ENCODE measurements around the gene CLDN11.

CLDN11 gene

DNA sequence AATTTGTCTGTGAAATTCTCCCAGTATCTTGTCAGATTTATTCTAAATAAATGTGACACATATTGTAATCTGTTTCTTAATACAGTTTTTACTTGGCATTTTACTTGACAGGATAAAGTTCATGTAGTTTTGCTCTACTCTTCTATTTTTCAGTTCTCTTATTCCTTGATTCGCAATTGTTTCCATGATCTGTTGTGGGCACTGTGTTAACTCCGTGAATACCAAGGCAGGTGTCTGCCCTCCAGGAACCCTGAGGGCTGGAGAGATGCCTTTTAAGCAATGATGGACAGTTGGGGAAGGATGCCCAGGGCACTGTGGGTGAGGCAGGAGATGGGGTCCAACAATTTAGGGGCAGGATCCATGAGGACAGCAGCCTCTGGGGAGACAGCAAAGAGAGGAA is 3.1 kb downstream of the CLDN11 start:
- Mint-ChIP-seq H3K9me3 (no peaks in the 10 kb centered on the region), H3K4me3 (peak overlapping the region; percentile 75 to 89 (median 84)), H3K4me1 (peaks cover 26% of the 10 kb centered on the region), H3K27ac (peak overlapping the region; percentile 70 to 88 (median 77)), H3K27me3 (ENCODE audit: low read depth) (peaks cover 16% of the 10 kb centered on the region), H3K36me3 (ENCODE audit: low read depth) (peaks cover 26% of the 10 kb centered on the region)
- TF ChIP-seq, protein P1, sequence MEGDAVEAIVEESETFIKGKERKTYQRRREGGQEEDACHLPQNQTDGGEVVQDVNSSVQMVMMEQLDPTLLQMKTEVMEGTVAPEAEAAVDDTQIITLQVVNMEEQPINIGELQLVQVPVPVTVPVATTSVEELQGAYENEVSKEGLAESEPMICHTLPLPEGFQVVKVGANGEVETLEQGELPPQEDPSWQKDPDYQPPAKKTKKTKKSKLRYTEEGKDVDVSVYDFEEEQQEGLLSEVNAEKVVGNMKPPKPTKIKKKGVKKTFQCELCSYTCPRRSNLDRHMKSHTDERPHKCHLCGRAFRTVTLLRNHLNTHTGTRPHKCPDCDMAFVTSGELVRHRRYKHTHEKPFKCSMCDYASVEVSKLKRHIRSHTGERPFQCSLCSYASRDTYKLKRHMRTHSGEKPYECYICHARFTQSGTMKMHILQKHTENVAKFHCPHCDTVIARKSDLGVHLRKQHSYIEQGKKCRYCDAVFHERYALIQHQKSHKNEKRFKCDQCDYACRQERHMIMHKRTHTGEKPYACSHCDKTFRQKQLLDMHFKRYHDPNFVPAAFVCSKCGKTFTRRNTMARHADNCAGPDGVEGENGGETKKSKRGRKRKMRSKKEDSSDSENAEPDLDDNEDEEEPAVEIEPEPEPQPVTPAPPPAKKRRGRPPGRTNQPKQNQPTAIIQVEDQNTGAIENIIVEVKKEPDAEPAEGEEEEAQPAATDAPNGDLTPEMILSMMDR (IDR thresholded peaks at IDR 0.05; ENCODE audit: unreplicated experiment in 3 of 3) = no peak

DNA sequence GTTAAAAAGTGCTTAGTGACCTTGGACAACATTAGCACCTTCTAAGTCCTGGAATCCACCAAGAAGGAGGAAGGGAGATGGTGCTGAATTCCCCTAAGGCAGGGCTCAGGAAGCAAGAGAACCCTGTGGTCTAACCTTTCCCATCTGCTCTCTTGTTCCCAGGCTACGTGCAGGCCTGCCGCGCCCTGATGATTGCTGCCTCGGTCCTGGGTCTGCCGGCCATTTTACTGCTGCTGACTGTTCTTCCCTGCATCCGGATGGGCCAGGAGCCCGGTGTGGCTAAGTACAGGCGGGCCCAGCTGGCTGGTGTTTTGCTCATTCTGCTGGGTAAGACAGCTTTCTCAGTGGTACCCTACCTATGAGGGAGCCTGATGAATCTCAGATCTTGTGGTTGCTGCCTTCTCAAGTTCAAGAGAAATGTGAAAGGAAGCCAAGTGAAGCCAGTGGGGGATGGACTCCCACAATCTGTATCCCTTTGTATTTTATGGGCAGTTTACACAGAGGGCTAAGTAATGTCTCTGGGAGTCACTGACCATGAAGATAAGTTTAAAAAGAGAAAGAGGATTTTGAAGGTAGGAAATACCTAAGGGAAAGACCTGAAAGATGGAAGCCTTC is 4.4 kb downstream of the CLDN11 start:
- Mint-ChIP-seq H3K27ac (peak overlapping the region in 2 of 3 experiments; percentile 53 to 78), H3K9me3 (no peaks in the 10 kb centered on the region), H3K27me3 (ENCODE audit: low read depth) (peaks cover 14% of the 10 kb centered on the region), H3K36me3 (ENCODE audit: low read depth) (peaks cover 28% of the 10 kb centered on the region), H3K4me3 (peak overlapping the region; percentile 6 to 34 (median 22)), H3K4me1 (peaks cover 20% of the 10 kb centered on the region)
- TF ChIP-seq, protein P1 (IDR thresholded peaks at IDR 0.05; ENCODE audit: unreplicated experiment in 3 of 3) = no peak

DNA sequence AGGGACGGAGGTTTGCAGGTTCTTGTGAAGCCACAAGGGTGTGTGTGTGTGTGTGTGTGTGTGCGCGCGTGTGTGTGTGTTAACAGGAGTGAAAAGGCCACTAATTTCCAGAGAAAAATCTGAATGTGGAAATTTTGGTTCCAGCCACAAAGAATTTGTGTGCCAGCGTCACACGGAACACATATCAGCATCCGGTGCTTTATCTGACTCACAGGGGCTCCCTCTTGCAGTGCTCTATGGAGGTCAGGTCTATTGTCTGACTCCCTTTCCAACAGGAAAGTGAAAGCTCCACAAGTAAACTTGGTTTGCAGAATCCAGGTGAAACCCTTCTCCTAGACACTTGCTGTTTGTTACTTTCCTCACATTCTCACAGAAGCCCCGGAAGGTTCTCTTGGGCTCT is 6.2 kb downstream of the CLDN11 start:
- H3K4me3 Mint-ChIP-seq = no peak overlapping the region
- TF ChIP-seq, protein P1 (IDR thresholded peaks at IDR 0.05; ENCODE audit: unreplicated experiment in 3 of 3) = no peak
- peaks cover 6% of the 10 kb centered on the region for H3K27me3 Mint-ChIP-seq (ENCODE audit: low read depth)
- H3K9me3 Mint-ChIP-seq = no peaks in the 10 kb centered on the region
- peaks cover 26% of the 10 kb centered on the region for H3K36me3 Mint-ChIP-seq (ENCODE audit: low read depth)
- H3K4me1 Mint-ChIP-seq = peaks cover 34% of the 10 kb centered on the region
- peak overlapping the region; percentile 37 to 84 (median 42) for H3K27ac Mint-ChIP-seq

DNA sequence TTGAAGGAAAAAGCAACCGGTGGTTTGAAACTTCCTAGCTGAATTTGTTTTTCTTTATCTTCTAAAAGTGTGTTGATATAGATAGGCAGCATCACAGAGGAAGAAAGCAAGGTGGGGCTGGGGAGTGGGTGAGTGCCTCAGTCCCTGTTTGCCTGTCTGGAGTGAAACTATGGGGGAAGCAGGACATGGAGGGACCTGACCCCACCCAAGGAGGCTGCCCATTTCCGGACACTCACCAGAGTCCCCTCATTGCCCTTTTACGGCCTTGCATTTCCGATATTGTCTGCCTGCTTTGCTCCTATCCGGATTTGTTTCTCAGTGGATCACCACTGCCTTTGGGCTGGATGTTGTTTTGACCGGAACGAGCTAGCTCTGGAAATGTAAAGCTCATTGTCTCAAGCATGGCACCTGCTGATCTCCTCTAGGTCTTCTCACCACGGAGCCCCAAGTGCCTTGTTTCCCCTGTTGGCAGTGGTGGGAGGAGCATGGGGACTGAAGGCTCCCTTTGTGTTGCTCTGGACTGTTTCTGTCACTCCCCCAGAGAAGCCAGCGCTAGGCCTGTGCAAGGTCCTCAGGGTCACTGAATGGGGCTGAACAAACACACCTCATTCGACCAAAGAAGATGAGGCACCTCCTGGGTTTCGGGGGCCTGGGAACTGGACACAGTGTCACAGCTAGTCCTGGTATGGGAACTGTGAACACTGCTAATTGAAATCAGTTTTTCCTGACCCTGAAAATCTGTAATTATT is 7.0 kb downstream of the CLDN11 start:
- H3K36me3 Mint-ChIP-seq (ENCODE audit: low read depth) = peaks cover 21% of the 10 kb centered on the region
- H3K4me1 Mint-ChIP-seq = peaks cover 38% of the 10 kb centered on the region

DNA sequence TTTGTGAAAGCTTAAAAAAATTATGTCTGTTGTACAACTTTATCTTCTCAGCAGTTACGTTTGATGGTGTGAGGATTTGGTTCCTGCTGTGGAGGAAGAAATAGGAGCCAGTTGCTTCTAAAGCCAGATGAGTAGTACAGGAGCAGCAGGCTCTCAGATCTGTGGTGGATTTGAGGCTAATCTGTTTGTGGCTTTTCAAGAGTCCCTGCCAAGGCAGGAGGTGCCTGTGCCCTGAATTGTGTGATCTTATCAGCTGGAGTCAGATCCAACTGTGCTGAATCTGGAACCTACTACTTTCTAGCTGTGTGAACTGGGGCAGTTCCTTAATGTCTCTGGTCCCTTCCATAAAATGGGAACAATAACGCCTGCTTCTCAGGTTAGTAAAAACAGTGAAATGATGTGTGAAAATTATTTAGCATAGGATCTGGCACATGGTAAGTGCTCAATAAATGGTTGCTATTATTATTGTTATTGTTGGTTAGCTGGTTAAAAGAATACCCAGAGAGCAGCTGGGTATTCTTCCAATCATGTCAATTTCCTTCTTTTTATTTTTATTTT is 7.7 kb downstream of the CLDN11 start:
- Mint-ChIP-seq H3K27ac (peak overlapping the region; percentile 42 to 75 (median 54)), H3K36me3 (ENCODE audit: low read depth) (peaks cover 24% of the 10 kb centered on the region), H3K27me3 (ENCODE audit: low read depth) (no peaks in the 10 kb centered on the region), H3K4me1 (peaks cover 36% of the 10 kb centered on the region), H3K4me3 (no peak overlapping the region), H3K9me3 (no peaks in the 10 kb centered on the region)
- TF ChIP-seq, protein P1 (IDR thresholded peaks at IDR 0.05; ENCODE audit: unreplicated experiment in 3 of 3) = no peak

More for the DNA sequence above, 7.0 kb downstream of the CLDN11 start:
- Mint-ChIP-seq H3K4me3 (peak overlapping the region in 1 of 3 experiments; percentile 22), H3K27ac (peak overlapping the region; percentile 42 to 75 (median 54)), H3K27me3 (ENCODE audit: low read depth) (peaks cover under 1% of the 10 kb centered on the region), H3K9me3 (no peaks in the 10 kb centered on the region)
- TF ChIP-seq, protein P1 (IDR thresholded peaks at IDR 0.05; ENCODE audit: unreplicated experiment in 3 of 3) = no peak
